Progenitor cell of endocrine pancreas (in vitro differentiated cells): Measurements from ENCODE around the gene KPNA4. TPM values are rescaled to one million over a fixed set of nuclear protein-coding genes. Genes with fewer than 3 reads are reported as not detected.

Experiments
- DNase-seq: peaks from one replicate; pipeline ENCODE4 v3.0.0; 2021; ENCODE audit warnings: low spot score; ENCODE audit not compliant: unreplicated experiment
- H3K27ac Mint-ChIP-seq: 2 replicates; pipeline ENCODE4 v1.8.0; 2021; ENCODE audit warnings: mild to moderate bottlenecking, moderate library complexity, mixed read lengths
- H3K27me3 Mint-ChIP-seq: 2 replicates; pipeline ENCODE4 v1.8.0; 2021; ENCODE audit warnings: mixed read lengths
- H3K36me3 Mint-ChIP-seq: 2 replicates; pipeline ENCODE4 v1.8.0; 2022; ENCODE audit warnings: mixed read lengths; ENCODE audit not compliant: insufficient read depth
- H3K4me1 Mint-ChIP-seq: 2 replicates; pipeline ENCODE4 v1.8.0; 2021; ENCODE audit warnings: low read depth, mixed read lengths
- H3K4me3 Mint-ChIP-seq: 2 replicates; pipeline ENCODE4 v1.8.0; 2021; ENCODE audit warnings: low read depth, mild to moderate bottlenecking, moderate library complexity, mixed read lengths
- H3K9me3 Mint-ChIP-seq: 2 replicates; pipeline ENCODE4 v1.8.0; 2021; ENCODE audit warnings: low read depth, mixed read lengths
- total RNA-seq: library from RNA; stranded (reverse); gene quantifications from 2 replicates; pipeline ENCODE4 v1.2.1, GENCODE V29; 2021
- TF ChIP-seq, protein P1 (sequence below): fragments of 200-600 bp; sonication (generic); IDR thresholded peaks from one replicate; pipeline ENCODE4 v1.5.0; 2021; ENCODE audit warnings: antibody characterized with exemption, mild to moderate bottlenecking; ENCODE audit not compliant: unreplicated experiment

KPNA4 gene
- total RNA-seq, 1 donor from 2014 or later = 59.1 TPM

- Mint-ChIP-seq H3K4me1 (peaks cover 14% of the 10 kb centered on the region), H3K27me3 (no peaks in the 10 kb centered on the region), H3K36me3 (peaks cover 26% of the 10 kb centered on the region), H3K4me3 (no peak overlapping the region), H3K27ac (no peak overlapping the region), H3K9me3 (peaks cover 21% of the 10 kb centered on the region)
- TF ChIP-seq, protein P1, sequence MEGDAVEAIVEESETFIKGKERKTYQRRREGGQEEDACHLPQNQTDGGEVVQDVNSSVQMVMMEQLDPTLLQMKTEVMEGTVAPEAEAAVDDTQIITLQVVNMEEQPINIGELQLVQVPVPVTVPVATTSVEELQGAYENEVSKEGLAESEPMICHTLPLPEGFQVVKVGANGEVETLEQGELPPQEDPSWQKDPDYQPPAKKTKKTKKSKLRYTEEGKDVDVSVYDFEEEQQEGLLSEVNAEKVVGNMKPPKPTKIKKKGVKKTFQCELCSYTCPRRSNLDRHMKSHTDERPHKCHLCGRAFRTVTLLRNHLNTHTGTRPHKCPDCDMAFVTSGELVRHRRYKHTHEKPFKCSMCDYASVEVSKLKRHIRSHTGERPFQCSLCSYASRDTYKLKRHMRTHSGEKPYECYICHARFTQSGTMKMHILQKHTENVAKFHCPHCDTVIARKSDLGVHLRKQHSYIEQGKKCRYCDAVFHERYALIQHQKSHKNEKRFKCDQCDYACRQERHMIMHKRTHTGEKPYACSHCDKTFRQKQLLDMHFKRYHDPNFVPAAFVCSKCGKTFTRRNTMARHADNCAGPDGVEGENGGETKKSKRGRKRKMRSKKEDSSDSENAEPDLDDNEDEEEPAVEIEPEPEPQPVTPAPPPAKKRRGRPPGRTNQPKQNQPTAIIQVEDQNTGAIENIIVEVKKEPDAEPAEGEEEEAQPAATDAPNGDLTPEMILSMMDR = no peak
- DNase-seq = no peak
Measured at GRCh38 chr3:160554980-160555379, 10.4 kb downstream of the KPNA4 start.

- H3K27me3 Mint-ChIP-seq = no peaks in the 10 kb centered on the region
- no peak overlapping the region for H3K4me3 Mint-ChIP-seq
- no peak for DNase-seq
- H3K9me3 Mint-ChIP-seq = peaks cover 25% of the 10 kb centered on the region
- TF ChIP-seq, protein P1 = no peak
- peak overlapping the region; percentile 47 for H3K27ac Mint-ChIP-seq
- H3K4me1 Mint-ChIP-seq = peaks cover 14% of the 10 kb centered on the region
- H3K36me3 Mint-ChIP-seq = peaks cover 36% of the 10 kb centered on the region
Measured at GRCh38 chr3:160553827-160554226, 11.5 kb downstream of the KPNA4 start.

DNA sequence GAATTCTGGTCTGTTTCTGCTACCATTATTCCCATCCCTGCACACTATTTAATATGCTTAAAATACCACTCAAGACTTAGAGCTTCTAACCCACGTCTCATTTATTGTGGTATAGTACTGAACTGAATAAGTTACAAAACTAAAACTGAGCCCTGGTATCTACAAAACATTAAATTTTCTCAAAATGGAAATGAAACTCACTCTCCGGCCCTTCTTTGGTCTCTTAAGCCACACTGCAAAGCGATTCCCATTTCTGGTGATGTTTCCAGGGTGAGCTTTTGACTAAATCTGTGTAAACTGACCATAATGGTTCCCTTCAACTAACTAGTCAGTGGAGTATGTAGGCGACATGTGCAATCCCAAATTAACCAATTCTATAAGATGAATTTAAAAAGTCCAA lies 18.6 kb downstream of the KPNA4 start:
- peaks cover 8% of the 10 kb centered on the region for H3K4me1 Mint-ChIP-seq
- no peak overlapping the region for H3K27ac Mint-ChIP-seq
- peaks cover 34% of the 10 kb centered on the region for H3K9me3 Mint-ChIP-seq
- TF ChIP-seq, protein P1 = no peak
- no peaks in the 10 kb centered on the region for H3K27me3 Mint-ChIP-seq
- DNase-seq = no peak
- H3K36me3 Mint-ChIP-seq = peaks cover 46% of the 10 kb centered on the region
- no peak overlapping the region for H3K4me3 Mint-ChIP-seq

- Mint-ChIP-seq H3K9me3 (peaks cover 22% of the 10 kb centered on the region), H3K27ac (peak overlapping the region; percentile 42), H3K4me1 (peaks cover 10% of the 10 kb centered on the region), H3K27me3 (no peaks in the 10 kb centered on the region), H3K4me3 (no peak overlapping the region), H3K36me3 (peaks cover 34% of the 10 kb centered on the region)
- TF ChIP-seq, protein P1 = no peak
- no peak for DNase-seq
Measured at GRCh38 chr3:160545504-160545871, 19.9 kb downstream of the KPNA4 start.

GRCh38 chr3:160544844-160545503 lies 20.4 kb downstream of the KPNA4 start:
- H3K27ac Mint-ChIP-seq = peak overlapping the region; percentile 42
- DNase-seq = no peak
- peaks cover 17% of the 10 kb centered on the region for H3K9me3 Mint-ChIP-seq
- peaks cover 29% of the 10 kb centered on the region for H3K36me3 Mint-ChIP-seq
- H3K27me3 Mint-ChIP-seq = no peaks in the 10 kb centered on the region
- H3K4me1 Mint-ChIP-seq = peaks cover 10% of the 10 kb centered on the region
- TF ChIP-seq, protein P1 = no peak
- no peak overlapping the region for H3K4me3 Mint-ChIP-seq
